Activated CD8-positive, alpha-beta memory T cell treated with anti-CD3 and anti-CD28 coated beads, Interleukin-2, amount 50 U/mL, for 24 hours (primary cell): Measurements from ENCODE around the gene CLEC4G.

Source experiments
- DNase-seq: peaks from one replicate; pipeline ENCODE4 v3.0.0-alpha.2; 2020; ENCODE audit errors: extremely low read depth

Gene CLEC4G

DNA sequence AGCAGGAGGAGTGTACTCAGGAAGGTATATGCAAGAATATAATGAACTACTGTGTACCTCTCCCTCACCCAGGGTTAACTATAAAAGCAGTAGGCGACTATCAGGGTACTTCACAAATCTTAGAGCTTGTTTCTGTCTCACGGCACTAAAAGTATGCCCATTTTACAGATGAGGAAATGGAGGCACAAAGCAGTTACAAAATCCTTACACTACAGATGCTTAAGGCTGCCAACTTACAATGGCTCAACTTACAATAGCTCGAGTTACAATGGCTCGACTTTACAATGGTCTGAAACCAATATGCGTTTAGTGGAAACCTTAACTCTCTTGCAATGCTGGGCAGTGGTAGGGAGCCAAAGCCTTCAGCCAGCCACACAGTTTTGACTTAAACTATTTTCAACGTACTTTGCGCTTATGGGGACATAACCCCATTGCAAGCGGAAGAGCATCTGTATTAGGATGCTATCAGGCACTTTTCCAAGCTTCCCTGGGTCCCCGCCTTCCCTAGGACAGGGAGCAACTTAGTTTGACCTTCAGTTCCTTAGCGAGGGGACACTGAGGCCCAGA lies 34.1 kb downstream of the CLEC4G start:
- no peak for DNase-seq

DNA sequence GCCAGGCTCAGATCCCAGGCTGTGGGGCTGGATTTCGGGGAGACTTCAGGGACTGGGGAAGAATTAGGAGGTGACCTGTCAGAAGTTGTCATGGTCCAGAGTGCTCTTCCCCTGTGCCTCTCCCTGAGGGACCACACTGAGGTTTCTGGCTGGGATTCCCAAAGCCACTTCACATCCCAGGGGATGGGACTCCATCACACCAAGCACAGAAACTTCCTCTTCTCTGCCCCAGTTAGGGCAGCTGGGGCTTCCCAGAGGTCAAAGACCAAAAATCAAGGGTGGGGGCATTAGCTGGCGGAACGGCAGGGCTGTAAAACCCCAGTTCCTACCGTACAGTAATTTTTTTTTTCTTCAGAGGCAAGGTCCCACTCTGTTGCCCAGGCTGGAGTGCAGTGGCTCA lies 37.4 kb downstream of the CLEC4G start:
- no peak for DNase-seq

DNA sequence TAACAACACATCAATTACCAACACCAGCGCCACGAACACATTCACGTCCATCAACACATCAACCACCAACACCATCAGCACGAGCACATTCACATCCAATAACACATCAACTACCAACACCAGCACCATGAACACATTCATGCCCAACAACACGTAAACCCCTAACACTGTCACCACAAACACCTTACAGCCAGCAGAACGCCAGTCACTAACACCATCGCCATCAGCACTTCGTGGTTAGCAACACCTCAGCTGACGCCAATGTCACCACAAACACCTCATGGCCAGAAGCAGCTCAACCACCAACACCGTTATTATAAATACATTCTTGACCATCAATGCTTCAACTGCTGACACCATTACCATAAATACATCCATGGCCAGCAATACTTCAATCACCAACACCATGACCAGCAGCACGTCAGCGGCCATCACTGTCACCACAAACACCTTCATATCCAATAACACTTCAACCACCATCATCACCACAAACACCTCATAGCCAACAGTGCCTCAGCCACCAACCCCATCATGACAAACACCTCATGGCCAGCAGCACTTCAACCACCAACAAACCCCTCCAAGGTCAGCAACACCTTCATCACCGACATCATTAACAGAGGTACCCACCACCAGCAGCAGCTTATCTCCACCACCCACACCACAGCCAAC lies 39.4 kb downstream of the CLEC4G start:
- no peak for DNase-seq

DNA sequence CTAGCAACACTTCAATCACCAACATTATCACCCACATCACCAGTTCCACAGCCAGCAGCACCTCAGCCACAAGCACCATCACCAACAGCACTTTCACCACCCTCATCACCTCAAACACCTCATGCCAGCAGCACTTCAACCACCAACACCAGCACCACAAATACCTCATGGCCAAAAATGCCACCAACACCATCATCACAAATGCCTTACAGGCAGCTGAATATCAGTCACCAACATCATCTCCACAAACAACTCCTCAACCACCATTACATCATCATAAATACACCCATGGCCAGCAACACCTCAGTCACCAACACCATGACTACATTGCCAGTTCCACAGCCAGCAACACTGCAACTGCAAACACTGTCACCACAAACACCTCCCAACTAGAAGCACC lies 40.4 kb downstream of the CLEC4G start:
- no peak for DNase-seq

DNA sequence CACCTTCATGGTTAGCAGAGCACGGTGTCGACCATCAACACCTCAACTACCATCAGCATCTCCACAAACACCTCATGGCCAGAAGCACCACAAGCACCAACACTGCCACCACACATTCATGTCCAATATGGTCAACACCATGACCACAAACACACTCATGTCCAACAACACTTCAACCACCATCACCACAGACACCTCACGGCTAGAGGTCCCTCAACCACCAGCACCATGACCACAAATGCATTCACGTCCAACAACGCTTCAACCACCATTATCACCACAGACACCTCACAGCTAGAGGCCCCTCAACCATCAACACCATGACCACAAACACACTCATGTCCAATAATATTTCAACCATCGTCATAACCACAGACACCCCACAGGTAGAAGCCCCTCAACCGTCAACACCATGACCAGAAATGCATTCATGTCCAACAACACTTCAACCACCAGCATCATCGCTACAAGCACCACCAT lies 41.1 kb downstream of the CLEC4G start:
- DNase-seq, result no peak

DNA sequence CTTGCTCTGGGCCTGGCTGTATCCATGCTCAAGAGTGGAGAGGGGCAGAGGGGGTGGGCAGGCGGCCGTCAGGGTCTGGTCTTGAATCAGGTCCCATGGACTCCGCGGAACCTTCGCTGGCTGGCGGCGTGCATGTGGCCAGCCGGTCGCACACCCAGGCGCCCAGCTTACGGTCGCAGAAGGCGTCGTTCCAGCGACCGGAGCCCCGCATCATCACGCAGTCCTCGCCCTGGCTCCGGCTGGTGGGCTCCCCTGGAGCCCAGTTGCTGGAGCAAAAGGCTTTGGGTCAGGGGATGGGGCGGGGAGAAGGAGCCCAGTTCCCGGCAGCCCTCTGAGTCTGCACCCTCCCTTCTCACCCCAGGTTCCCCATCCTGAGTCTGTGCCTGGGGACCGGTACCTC lies 42.7 kb downstream of the CLEC4G start:
- no peak for DNase-seq

DNA sequence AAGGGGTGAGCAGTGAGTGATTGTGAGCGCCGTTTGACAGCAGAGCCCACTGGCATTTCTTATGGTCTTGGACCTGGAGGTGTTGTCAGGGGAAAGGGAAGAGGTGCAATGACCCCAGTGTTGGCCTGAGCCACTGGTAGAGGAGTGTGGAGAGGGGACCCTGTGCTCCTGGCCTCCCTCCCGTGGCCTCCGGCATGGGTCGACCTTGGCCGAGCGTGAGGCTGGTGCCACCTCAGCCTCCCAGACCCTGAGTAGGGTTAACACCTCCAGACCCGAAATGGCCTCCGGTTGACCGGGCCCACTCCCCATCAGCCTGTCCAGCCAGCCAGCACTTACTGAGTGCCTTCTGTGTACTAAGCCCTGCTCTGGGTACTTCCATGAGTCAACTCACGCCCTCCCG lies 44.7 kb downstream of the CLEC4G start:
- no peak for DNase-seq

DNA sequence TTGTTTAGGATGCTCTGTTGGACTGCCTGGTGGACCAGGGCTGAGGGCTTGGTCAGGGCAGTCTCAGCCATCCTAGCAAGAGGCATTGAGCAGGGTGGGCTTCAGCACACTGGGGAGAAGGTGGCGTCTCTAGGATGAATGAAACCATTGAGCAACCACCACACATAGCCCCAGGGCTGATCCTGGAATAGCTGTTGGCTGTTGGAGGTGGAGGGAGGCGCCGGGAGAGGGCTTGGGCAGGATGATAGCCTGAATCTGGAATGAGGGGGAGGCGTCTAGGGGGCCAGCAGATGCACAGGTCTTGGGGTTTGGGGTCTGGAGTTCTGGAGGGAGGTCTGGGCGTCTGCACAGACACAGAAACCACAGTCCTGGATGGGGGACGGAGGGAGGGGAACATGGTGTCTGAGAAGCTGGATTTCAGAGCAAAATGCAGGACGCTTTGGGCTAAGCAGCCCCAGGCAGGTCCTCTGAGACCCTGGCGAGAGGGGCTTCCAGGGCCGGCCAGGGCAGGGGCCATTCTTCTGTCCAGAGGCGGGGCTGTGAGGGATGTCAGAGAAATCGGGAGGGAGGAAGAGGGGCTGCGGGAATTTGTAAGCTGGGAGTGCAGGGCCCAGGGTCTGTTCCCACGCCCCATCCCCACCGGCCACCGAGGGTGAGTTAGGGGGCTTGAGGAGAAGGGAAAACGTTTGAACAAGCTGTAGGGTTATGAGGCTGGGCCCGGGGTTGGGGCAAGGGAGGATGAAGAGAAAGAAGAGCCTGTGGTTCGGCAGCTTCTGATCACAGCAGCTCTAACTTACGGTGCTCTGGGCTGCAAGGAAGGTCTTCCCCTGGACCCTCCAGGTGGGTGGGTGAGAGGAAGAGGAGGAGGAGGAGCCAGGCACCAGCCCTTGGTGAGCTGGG lies 46.1 kb downstream of the CLEC4G start:
- DNase-seq, result no peak

DNA sequence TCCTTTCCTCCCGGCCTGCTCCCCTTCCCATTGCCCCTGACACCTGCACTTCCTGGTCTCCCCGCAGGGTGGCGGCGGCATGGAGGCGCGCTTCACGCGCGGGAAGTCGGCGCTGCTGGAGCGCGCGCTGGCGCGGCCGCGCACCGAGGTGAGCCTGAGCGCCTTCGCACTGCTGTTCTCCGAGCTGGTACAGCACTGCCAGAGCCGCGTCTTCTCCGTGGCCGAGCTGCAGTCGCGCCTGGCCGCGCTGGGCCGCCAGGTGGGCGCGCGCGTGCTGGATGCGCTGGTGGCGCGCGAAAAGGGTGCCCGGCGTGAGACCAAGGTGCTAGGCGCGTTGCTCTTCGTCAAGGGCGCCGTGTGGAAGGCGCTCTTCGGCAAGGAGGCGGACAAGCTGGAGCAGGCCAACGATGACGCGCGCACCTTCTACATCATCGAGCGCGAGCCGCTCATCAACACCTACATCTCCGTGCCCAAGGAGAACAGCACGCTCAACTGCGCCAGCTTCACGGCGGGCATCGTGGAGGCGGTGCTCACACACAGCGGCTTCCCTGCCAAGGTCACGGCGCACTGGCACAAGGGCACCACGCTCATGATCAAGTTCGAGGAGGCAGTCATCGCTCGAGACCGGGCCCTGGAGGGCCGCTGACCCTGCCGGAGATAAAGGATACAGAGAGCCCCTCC lies 49.6 kb downstream of the CLEC4G start:
- DNase-seq, result no peak

DNA sequence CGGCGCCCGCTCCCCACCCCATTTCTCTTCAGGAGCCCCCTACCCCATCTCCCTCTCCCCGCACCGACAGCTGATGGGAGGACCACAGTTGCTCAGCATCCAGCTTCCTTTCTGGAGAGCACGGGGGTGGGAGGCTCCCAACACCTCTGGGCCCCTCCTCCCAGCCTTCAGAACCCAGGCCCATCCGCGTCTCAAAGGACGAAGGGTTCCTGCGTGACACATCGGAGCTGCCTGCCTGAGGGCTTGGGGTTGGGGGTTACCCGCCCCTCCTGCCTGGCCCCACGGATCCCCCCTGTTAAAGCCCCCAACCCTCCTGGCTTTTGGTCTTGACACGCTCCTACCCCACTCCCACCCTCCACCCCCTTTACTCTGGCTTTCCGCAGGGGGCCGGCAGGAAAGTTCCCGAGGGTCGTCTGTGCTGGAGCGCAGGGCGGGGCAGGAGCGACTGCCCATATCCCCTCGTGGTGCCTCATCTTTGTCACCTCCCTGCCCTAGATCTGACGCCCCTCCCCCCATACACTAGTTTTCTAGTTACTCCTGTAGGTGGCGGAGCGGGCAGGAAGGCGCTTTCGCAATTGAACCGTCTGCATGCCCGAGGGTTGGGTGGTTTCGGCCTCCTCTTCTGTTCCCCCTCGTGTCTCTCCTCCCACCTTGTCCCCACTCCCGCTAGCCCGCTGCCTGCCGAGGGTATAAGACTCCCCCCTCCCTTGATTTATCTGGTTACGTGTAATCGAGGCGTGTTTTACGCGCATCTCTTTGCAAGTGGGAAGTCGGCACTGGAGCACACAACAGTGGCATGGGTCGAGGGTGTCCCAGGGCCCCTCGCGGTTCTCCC lies 50.4 kb downstream of the CLEC4G start:
- peak; percentile 64 for DNase-seq

DNA sequence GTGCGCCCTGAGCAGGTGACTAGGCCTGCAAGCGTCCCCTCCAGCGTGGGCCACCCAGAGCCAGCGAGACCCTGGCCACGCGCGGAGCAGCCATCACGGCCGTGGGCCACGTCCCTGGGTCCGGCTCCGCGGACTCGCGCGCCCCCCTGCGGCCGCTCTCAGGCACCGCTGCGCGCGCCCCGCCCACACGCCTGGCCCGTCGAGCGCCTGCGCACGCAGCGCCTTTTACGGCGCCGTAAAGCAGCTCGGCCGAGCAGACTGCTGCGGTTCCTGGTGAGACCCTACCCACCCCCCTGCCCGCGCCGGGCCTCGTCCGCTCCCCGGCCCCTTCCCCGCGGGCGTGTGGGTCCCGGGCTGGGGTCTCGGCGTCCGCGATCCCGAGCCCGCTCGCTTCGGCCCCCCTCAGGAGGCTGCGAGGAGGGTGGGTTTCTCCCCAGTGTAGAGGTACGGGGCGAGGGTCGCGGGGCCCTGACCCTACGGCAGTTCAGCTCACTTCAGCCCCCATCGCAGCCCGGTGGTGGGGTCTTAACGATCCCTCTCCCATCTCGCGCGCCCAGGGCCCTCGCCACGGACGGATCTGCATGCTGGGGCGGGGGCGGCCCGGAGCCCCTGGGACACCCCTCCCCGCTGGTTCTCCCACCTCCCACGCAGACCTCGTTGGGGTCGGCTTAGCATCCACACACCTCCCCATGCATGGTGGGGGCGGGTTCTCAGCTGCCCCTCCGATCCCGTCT lies 51.1 kb downstream of the CLEC4G start, which contains the start of gene TRAPPC5:
TSS of gene TRAPPC5 (plus strand) at position 228 of the 734 bp plus-strand sequence. CDS start 1,421 bp downstream, outside the sequence.
- DNase-seq, result peak; percentile 39

DNA sequence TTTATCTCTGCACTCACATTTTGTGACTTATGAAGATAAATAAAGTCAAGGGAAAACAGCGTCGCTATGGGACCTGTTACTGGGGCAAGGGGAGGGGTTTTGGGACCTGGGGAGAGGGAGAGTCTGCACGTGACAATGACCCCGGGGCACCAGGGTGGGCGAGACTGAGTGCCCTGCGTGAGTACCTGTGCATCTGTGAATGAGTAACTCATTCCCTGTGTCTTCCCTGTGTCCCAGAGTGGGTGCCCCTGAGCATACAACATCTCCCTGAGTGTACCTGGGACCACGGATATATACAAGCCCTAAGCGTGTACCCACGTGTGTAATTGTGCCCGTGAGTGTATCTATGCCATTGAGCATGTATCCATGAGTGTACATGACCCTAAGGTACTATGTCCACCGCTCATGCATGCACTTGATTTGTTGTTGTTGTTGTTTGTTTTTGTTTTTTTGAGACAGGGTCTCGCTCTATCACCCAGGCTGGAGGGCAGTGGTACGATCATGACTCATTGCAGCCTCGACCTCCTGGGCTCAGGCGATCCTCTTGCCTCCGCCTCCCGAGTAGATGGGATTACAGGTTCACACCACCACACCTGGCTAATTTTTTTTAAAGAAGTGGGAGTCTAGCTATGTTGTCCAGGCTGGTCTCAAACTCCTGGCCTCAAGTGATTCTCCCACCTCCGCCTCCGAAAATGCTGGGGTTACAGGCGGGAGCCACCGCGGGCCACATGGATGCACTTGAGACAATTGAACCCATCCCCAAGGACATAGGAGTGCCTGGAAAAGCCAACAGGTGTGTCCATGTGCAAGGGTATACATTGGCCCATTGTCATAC lies 51.9 kb downstream of the CLEC4G start:
- DNase-seq, result no peak

DNA sequence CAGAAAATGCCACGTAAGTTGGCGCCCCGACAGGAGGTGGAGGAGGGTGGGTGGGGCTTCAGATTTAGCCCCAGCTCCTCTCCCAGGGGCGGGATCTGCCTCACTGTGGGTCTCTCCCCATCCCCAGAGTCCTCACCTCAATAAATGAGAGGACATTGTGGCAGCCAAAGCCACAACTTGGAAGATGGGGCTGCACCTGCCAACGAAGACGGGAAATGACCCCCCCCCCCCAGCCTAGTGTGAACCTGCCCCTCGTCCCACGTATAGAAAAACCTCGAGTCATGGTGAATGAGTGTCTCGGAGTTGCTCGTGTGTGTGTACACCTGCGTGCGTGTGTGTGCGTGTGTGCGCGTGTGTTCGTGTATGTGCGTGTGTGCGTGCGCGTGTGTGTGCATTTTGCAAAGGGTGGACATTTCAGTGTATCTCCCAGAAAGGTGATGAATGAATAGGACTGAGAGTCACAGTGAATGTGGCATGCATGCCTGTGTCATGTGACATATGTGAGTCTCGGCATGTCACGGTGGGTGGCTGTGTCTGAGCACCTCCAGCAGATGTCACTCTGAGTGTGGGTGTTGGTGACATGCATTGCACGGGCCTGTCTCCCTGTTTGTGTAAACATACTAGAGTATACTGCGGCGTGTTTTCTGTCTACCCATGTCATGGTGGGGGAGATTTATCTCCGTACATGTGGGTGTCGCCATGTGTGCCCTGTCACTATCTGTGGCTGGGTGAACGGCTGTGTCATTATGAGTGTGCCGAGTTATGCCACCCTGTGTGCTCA lies 52.7 kb downstream of the CLEC4G start:
- DNase-seq, result no peak
